ENCODE data around the gene CTBP2.
"Not testable (repeated sequence)": the region's sequence is repeated elsewhere in the genome, so short reads cannot be mapped to it uniquely, and the experiment has no call there.

CTBP2 gene

GRCh38 chr10:125186431-125187170 lies 26.2 kb upstream of the CTBP2 start:
- DNase-seq (ENCODE audit: low read depth, low spot score): no peak

- DNase-seq (ENCODE audit: low read depth, low spot score): not testable (repeated sequence)
These were observed 18.7 kb upstream of the CTBP2 start for GRCh38 chr10:125179107-125179506.

DNA sequence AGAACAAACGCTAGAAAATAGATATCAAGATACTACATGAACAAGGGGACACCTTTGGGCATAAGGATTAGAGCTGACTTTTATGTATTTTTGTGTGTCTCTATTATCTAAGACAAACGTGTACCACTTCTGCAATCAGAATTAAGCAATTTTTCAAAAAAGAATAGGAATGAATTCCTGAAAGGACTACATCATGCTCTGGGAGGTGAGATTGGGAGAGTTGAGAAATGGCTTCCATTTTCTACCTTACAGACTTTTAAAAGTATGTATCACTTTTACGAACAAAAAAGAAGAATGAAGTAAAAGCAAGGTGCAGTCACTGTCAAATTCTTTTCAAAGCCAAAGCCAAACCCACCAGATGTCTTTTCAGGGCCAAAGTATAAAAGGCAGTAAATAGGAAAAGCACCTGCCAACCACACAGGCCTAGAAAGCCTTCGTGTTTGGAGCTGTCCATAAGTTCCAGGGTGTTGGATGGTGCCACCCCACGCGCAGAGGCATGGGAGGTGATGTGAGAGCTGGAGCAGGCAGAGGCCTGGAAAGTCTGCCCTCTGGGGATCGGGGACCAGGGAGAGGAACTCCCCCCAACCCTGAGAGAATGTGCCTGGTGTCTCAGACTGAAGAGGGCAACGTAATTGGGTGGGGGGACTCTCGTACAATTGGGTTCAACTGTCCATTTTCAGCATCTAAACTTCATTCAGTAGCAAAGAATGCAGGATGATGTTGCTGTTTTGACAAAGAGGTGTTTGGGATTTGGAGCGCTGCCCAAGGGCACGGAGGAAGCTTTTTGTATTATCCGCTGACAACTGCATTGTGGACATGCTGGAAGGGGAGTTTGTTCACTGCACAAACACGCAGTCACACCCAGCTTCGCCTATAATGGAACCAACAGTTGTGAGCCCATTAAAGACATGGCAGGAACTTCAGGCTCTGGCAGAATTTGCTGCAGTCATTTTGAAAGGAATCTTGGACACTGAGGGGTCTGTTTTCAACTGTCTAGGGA lies 17.6 kb upstream of the CTBP2 start:
- DNase-seq (ENCODE audit: low read depth, low spot score): no peak

DNA sequence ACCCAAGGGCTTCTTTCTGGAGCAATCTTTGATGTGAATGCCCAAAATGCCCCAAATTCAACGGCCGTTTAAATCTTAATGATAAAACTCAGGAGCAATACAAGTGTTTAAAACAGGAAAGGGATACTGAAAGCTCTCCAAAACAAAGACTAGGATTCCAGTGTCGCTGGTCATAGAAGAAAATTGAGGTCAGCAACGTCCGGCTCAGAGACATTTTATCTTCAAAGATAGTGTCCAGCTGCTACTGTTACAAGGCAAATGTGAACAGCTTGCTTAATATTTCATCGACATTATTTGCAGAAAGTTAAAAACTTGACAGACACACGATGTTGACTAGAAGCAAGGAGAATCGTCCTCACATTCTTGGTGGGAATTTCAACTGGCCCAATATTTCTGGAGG lies 15.4 kb upstream of the CTBP2 start:
- no peak for DNase-seq (ENCODE audit: low read depth, low spot score)

DNA sequence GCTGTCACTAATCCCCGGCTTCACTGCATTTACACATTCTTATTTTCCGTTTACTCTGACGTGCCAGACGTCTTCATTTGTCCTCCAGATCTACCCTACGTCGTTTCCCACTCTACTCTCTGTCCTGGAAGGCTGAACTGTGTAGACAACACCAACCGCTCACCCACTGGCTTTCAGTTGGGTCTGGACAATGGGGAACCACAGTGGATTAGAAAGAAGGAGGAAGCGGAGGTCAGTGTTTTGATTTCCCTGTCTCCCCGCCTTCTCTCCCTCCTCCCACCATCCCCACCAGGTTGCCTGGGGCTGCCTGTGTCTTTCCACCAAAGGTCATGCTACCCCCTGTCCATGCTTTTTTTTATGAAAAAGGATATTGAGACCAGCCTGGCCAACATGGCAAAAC lies 14.0 kb upstream of the CTBP2 start:
- no peak for DNase-seq (ENCODE audit: low read depth, low spot score)

GRCh38 chr10:125172694-125173093 lies 12.3 kb upstream of the CTBP2 start:
- no peak for DNase-seq (ENCODE audit: low read depth, low spot score)

- no peak for DNase-seq (ENCODE audit: low read depth, low spot score)
These were observed 11.3 kb upstream of the CTBP2 start for GRCh38 chr10:125171402-125172306.

DNA sequence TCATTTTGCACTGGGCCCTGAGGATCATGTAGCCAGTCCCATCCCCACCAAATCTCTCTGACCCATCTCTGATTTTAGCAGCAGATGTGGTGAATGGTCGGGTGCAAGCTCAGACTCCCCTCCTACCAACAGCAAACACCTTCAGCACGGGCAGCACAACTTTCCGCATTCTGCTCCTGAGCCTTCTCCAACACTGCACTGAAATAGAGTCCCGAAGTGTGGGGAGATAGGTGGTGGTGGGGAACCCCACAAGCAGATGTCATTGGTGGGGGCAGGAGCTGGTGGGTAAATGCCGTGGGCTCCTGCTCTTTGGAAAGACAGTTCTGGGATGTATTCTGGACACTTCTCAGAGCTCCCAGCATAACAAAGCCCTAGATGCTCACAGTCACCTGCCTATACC lies 9.6 kb upstream of the CTBP2 start:
- no peak for DNase-seq (ENCODE audit: low read depth, low spot score)

GRCh38 chr10:125169279-125169678 lies 8.9 kb upstream of the CTBP2 start:
- DNase-seq (ENCODE audit: low read depth, low spot score): no peak

DNA sequence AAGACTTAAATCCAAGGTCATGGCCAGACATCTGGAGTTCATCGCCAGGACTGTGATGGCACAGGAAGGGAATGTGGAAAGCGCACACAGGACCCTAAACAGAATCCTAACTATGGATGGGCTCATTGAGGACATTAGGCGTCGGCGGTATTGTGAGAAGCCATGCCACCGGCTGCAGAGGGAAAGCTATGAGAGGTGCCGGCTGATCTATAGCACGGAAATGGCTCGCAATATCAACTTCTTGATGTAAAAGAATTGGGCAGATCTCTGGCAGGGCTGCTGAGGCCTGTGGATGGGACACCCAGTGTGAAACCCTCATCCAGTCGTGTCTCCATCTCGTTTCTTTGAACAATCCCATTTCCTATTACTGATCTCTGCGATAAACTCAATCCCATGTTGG lies 6.3 kb upstream of the CTBP2 start:
- no peak for DNase-seq (ENCODE audit: low read depth, low spot score)

GRCh38 chr10:125165584-125166573 lies 5.5 kb upstream of the CTBP2 start:
- DNase-seq (ENCODE audit: low read depth, low spot score): no peak

DNA sequence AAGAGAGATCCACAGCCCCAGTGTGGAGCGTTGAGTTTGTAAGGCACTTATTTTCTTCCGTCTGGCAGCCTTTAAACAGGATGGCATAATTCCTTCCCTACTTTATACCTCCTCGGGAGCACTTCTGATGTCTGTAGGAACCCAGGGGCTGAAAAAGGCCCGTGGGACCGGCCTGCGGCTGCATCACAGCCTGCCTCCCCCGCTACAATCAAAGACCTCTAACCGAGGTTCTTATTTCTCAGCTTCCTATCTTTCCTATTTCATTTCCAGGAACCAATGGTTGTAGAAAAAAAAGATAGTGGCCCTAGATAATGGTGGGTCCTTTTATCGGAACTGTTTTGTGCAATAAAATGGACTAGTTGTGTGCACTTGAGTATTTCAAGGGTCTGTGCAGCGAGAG lies 4.1 kb upstream of the CTBP2 start:
- DNase-seq (ENCODE audit: low read depth, low spot score): no peak

DNA sequence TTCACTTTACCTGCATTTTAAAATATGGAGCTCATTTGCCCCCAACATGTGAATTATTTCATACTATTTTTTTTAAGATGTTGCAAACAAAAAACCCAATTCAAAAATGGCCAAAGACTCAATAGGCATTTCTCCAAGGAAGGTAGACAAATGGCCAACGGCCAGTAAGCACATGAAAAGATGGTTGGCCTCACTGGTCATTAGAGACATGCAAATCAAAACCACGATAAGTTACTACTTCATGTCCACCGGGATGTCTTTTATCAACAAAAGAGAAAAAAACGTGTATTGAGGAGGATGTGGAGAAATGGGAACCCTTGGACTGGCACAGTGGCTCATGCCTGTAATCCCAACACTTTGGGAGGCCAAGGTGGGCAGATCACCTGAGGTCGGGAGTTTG lies 3.4 kb upstream of the CTBP2 start:
- no peak for DNase-seq (ENCODE audit: low read depth, low spot score)

- not testable (repeated sequence) for DNase-seq (ENCODE audit: low read depth, low spot score)
These were observed 2.9 kb upstream of the CTBP2 start for GRCh38 chr10:125163312-125163711.

DNA sequence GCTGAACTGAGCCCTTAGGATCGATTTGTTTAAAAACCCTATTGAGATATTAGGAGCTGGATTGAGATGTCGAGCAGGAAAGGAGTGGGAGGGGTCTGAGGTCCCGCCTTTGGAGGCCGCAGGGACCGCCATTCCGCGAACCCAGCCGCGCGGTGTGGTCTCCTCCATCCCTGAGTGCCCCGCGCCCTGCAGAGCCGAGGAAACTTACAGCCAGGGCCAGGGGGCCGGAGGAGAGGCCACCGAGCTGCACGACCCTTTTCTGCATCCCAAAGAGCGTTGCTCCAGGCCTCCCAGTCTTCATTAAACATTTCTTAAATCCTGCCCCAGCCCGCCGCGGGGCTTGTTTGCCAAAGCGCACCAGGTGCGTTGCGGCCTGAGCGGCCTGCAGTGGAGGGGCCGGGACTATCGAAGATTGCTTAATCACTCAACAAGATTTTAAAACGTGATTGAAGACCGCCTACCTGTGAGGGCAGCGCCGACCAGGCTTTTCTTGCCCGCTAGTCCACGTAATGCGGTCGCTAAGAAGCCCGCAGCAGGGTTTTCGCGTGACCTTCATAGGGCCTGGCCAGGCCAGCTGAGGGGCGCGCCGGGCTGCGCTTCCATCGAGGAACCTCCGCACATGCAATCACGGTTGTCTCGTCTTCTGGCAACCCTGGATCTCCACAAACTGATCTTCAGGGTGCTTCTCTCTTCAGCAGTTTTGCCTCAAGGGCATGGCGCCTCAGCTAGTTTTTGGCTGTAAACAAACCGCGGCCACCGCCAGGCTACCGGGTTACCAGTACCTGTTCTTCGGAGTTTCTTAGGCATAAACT lies 2.0 kb upstream of the CTBP2 start:
- DNase-seq (ENCODE audit: low read depth, low spot score): no peak

DNA sequence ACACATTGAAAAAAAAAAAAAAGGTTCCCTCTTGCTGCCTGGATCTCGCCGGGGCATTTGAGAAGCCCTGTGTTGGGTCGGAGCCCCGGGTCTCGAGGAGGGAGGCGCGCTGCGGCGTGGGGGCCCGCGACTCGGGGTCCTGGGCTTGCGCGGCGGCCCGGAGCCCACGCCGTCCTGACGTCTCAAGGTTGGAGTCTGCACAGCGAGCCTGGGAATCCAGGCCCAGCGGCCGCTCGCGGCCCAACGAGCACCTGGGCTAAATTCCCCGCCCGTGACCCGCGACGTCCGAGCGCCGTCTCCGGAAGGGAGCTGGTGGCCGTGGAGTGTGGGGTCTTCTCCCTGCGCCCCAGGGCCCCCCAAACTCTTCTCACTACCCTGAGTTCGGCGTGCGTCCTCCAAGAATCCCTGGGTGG lies 1.4 kb upstream of the CTBP2 start:
- DNase-seq (ENCODE audit: low read depth, low spot score): no peak

DNA sequence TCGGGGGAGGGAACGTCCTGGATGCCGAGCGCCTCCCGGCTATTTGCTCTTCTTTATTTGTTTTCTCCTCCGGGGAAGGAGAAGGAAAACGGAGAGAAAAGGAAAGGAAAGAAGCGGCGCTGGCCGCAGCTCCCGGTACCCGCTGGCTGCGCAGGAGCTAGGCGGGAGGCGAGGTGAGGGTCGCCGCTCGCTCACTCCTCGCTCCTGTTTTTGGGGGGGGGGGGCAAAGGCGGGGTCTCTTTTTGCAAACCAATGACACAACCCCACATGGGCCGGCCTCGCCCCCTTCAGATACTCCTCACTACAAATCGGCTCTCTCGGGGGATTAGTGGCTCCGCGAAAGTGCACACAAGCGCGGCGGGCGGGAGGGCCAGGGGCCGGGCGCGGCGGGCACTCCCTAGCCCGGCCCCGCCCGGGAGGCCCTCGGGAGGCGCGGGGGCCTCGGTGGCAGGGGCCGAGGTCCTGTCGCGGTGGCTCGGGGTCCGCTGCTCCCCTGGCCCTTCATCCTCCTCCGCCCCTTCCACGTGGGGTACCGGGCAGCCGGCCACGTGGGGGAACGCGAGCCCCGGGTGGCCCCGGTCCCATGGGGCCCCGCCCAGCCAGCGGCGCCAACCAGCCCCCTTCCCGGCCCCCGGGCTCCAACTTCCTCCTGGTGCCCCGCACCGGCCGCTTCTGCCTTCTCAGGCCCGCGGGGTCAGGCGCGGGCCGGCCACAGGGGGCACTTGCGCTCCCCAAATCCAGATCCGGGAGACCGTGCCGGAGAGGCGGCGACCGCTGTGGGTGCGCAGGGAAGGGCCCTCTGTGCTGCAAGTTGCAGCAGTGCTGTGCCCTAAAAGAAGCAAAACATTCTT lies 718 bp upstream of the CTBP2 start:
- DNase-seq (ENCODE audit: low read depth, low spot score): no peak

DNA sequence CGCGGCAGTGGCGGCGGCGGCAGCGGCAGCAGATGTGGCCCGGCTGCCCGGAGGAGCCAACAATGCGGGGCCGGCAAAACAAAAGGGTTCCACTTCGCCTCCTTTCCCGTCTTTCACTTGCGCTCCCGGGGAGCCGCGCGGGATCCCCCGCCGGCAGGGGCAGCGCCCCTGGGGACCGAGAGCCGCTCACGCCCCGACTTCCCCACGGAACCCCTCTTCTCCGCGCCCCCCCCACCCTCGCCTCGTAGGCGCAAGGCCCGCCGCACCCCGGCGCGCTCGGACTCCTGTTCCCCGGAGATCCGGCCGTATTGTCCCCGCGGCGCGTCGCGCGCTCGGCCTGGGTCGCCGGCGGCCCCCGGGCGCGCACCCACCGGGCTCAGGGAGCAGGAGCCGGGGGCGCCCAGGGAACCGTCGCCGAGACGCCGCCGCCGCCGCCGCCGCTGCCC lies 854 bp downstream of the CTBP2 start:
- DNase-seq (ENCODE audit: low read depth, low spot score): no peak
